ENCODE data around the gene PPP1R13L.
"Not testable (repeated sequence)": the region's sequence is repeated elsewhere in the genome, so short reads cannot be mapped to it uniquely, and the experiment has no call there.

PPP1R13L gene

GRCh38 chr19:45334881-45335280, 70.0 kb downstream of the PPP1R13L start:
- not testable (repeated sequence) for H3K27ac ChIP-seq (ENCODE audit: low read depth, low read length); H3K4me3 ChIP-seq (ENCODE audit: low read depth in 1 of 2, low read length in 2 of 2); H3K36me3 ChIP-seq (ENCODE audit: insufficient read depth, low read length); H3K27me3 ChIP-seq (ENCODE audit: control insufficient read depth in 1 of 2, insufficient read depth in 2 of 2, low read length in 2 of 2); H3K9me3 ChIP-seq (ENCODE audit: low read length); H3K9ac ChIP-seq (ENCODE audit: low read length); H3K4me1 ChIP-seq (ENCODE audit: insufficient read depth, low read length)

- no peak overlapping the region for H3K27ac ChIP-seq (ENCODE audit: low read depth, low read length)
- no peak overlapping the region for H3K4me3 ChIP-seq (ENCODE audit: low read depth in 1 of 2, low read length in 2 of 2)
- no peak overlapping the region for H3K9ac ChIP-seq (ENCODE audit: low read length)
- no peaks in the 10 kb centered on the region for H3K27me3 ChIP-seq (ENCODE audit: control insufficient read depth in 1 of 2, insufficient read depth in 2 of 2, low read length in 2 of 2)
- H3K9me3 ChIP-seq (ENCODE audit: low read length), result no peaks in the 10 kb centered on the region
- H3K4me1 ChIP-seq (ENCODE audit: insufficient read depth, low read length), result no peaks in the 10 kb centered on the region
- H3K36me3 ChIP-seq (ENCODE audit: insufficient read depth, low read length), result no peaks in the 10 kb centered on the region
Observed at GRCh38 chr19:45333609-45334303, 71.1 kb downstream of the PPP1R13L start.

DNA sequence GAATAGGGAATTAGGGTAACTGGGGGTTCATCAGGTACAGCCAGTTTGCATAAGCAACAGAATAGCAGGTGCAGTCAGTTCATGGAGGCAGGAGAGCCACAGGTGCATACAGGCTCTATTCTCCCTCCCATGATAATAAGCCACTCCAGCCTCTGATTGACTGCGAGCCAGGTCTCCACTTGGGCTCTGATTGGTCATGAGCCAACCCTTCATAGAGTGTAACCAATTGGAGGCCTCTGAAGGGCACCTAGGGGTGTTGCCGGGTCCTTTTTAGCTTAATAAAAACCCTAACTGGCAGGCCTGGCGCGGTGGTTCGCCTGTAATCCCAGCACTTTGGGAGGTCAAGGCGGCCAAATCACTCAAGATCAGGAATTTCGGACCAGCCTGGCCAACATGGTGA, 73.5 kb downstream of the PPP1R13L start:
- H3K4me1 ChIP-seq (ENCODE audit: insufficient read depth, low read length), result no peaks in the 10 kb centered on the region
- no peak overlapping the region for H3K9ac ChIP-seq (ENCODE audit: low read length)
- H3K36me3 ChIP-seq (ENCODE audit: insufficient read depth, low read length), result no peaks in the 10 kb centered on the region
- H3K27ac ChIP-seq (ENCODE audit: low read depth, low read length), result no peak overlapping the region
- H3K27me3 ChIP-seq (ENCODE audit: control insufficient read depth in 1 of 2, insufficient read depth in 2 of 2, low read length in 2 of 2), result no peaks in the 10 kb centered on the region
- no peaks in the 10 kb centered on the region for H3K9me3 ChIP-seq (ENCODE audit: low read length)
- H3K4me3 ChIP-seq (ENCODE audit: low read depth in 1 of 2, low read length in 2 of 2), result no peak overlapping the region

Measured in muscle layer of colon (tissue), 2 donors.